Fibroblast of the aortic adventitia (primary cell): ENCODE results near the gene SRCAP. TPM values are rescaled to one million over a fixed set of nuclear protein-coding genes. Genes with fewer than 3 reads are reported as not detected.

Experiments used
- DNase-seq: peaks from one replicate; pipeline ENCODE4 v3.0.0-alpha.2; 2010; ENCODE audit warnings: low read depth
- H3K4me3 ChIP-seq: 2 replicates; pipeline ENCODE4 v1.5.1; 2011; ENCODE audit warnings: low read depth, mild to moderate bottlenecking, control low read depth, low read length, moderate library complexity
- small RNA-seq: library from RNA; depleted of rRNA; stranded (forward); fragments of <200 nt; gene quantifications from one replicate; pipeline ENCODE3, GENCODE V24; 2012
- total RNA-seq: library from RNA; depleted of rRNA; stranded (reverse); fragments of >200 nt; gene quantifications from 2 replicates; pipeline ENCODE4 v1.2.3, GENCODE V29; 2012; ENCODE audit warnings: low replicate concordance
- TF ChIP-seq, protein P1 (sequence below): IDR thresholded peaks from 2 replicates; pipeline ENCODE4 v1.5.1; 2011; ENCODE audit warnings: mild to moderate bottlenecking, low read length, control low read depth, inconsistent platforms; ENCODE audit not compliant: insufficient read depth

The SRCAP gene
- total RNA-seq, 1 donor: 21.9 TPM

DNA sequence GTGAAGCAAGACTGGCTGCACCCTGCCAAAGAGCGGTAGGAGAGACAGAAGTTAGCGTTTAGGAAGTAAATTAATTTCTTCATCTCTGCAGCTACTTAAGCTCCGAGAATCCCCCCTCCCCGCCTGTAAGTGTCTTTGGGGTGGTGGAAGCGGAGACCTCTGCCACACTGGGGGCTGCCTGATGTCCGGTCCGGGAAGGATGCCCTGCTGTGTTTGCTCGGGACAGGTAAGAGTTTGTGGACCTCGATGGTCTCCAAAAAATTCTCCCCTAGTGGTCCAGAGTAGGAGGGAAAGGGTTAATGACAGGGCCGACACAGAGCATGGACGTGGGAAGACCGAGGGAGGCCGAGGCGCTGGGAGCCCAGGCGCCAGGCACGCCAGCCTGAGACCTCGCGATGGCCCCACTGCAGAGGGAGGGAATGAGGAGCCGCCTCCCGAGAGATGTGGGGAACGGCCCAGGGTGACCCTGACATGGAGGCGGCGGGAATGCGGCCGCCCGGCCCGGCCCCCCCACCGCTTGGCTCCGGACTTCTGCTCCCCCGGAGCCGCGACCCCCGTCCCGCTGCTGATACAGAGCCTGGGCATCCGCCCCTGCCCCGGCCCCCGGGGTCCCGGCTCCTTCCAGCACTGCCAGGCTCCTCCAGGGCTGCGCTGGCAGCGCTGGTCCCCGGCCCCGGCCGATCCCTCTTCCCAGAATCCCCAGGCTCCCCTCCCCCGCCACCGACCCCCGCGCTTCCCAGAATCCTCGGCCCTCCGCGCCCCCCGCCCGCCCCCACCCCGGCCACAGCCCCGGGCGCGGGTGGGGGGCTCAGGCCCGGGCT, 87.4 kb downstream of the SRCAP start:
- H3K4me3 ChIP-seq: peak overlapping the region; percentile 94
- TF ChIP-seq, protein P1, sequence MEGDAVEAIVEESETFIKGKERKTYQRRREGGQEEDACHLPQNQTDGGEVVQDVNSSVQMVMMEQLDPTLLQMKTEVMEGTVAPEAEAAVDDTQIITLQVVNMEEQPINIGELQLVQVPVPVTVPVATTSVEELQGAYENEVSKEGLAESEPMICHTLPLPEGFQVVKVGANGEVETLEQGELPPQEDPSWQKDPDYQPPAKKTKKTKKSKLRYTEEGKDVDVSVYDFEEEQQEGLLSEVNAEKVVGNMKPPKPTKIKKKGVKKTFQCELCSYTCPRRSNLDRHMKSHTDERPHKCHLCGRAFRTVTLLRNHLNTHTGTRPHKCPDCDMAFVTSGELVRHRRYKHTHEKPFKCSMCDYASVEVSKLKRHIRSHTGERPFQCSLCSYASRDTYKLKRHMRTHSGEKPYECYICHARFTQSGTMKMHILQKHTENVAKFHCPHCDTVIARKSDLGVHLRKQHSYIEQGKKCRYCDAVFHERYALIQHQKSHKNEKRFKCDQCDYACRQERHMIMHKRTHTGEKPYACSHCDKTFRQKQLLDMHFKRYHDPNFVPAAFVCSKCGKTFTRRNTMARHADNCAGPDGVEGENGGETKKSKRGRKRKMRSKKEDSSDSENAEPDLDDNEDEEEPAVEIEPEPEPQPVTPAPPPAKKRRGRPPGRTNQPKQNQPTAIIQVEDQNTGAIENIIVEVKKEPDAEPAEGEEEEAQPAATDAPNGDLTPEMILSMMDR: no peak
- DNase-seq: peak; percentile 52

DNA sequence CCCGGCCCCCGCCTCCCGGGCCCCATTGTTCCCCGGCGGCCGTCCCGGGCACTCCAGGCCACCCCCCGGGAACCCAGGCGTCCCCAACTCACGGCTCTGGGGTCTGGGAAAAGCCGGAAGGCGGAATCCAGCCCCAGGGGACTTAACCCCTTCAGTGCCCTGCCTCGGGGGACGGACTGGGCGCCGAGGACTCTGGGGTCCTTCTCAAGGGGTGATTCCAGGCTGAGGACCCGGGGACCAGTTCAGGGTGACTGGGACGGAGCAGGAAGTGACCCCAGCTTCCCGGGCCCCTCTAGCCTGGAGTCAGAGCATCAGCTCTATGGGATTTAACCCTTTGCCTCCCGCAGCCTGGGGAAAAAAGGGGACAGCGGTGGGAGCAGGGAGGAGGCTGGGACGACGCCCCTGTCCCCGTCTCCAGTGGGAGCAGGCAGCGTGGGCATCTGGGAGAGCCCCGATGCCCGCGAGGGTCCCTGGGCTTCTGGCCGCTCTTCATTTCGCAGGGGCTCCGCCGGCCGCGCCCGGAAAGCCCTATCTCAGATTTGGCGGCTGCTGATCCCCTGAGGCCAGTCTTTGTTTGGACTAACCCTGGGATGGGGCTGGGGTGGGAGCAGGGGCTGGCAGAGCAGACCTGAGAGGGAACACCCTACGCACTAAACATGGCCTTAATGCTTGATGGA, 88.1 kb downstream of the SRCAP start, which contains the start of gene ZNF629:
Gene ZNF629, minus strand, starts transcription at position 270 of the 677 bp plus-strand sequence. CDS start 2,723 bp downstream, outside the sequence.
- DNase-seq: peak; percentile 74
- TF ChIP-seq, protein P1: no peak
- peak within 1 kb of the TSS; percentile 94 for H3K4me3 ChIP-seq

DNA sequence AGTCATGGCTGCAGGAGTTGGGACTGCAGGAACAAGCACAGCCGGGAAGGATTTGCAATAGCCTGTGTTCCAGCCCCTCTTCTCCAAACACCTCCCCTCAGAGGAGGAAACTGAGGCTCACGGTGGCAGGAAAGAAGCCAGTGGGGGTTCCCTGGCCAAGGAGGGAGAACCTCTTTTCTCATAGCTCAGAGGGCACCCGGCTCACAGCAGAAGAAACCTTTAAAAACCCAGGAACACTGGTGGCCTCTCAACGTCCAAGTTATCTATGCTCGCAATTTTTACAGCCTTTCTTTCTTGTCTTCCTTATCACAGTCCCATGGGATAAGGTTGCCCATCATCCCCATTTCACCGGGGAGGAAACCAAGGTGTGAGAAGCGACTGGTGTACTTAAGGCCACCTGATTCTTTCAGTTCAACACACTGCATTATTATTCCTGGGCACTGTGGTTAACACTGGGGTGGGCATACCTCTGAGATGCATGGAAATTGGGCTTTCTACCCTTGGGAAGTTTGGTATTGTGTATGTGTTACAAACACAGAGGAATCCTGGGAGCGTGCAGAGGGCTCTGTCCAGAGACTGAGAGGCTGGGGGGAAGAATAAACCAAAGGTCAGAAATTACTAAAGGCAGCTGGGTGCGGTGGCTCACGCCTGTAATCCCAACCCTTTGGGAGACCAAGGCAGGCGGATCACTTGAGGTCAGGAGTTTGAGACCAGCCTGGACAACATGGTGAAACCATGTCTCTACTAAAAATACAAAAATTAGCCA, 88.8 kb downstream of the SRCAP start:
- TF ChIP-seq, protein P1: no peak
- DNase-seq: no peak
- H3K4me3 ChIP-seq: peak overlapping the region; percentile 94

Small RNA genes lying within 50 kb of the gene (small RNA-seq; reads per million reads assigned to genes)
- not detected for gene RNU6-1043P
- not detected for gene RNU6-416P
- gene SNORA30: 594 reads per million, percentile 99 among the genes with 10 or more reads in this experiment

Other genes starting within 250 kb of the SRCAP start
- not detected in 2 replicates for gene ITGAL, start 226.4 kb upstream of the SRCAP start, total RNA-seq
- 20.9 and 21.6 TPM in 2 replicates for gene ZNF768, start 172.6 kb upstream of the SRCAP start, total RNA-seq
- 14.0 and 16.0 TPM in 2 replicates for gene ZNF747, start 164.3 kb upstream of the SRCAP start, total RNA-seq
- gene ZNF764, start 140.8 kb upstream of the SRCAP start, total RNA-seq: 5.3 and 11.2 TPM in 2 replicates
- 6.7 and 57.4 TPM in 2 replicates for gene ZNF688, start 127.5 kb upstream of the SRCAP start, total RNA-seq
- 8.1 and 8.3 TPM in 2 replicates for gene ZNF785, start 113.5 kb upstream of the SRCAP start, total RNA-seq
- 7.0 and 8.1 TPM in 2 replicates for gene ZNF689, start 88.8 kb upstream of the SRCAP start, total RNA-seq
- gene PRR14, start 48.2 kb upstream of the SRCAP start, total RNA-seq: 8.8 and 14.5 TPM in 2 replicates
- 18.3 and 28.4 TPM in 2 replicates for gene FBRS, start 40.7 kb upstream of the SRCAP start, total RNA-seq
- 20.8 and 24.0 TPM in 2 replicates for gene PHKG2, start 49.3 kb downstream of the SRCAP start, total RNA-seq
- gene CFAP119, start 62.9 kb downstream of the SRCAP start, total RNA-seq: 0.49 and 2.7 TPM in 2 replicates
- 73.5 and 89.4 TPM in 2 replicates for gene RNF40, start 63.2 kb downstream of the SRCAP start, total RNA-seq
- gene ZNF629, start 88.0 kb downstream of the SRCAP start, total RNA-seq: 10.6 and 15.0 TPM in 2 replicates
- 22.3 and 45.5 TPM in 2 replicates for gene BCL7C, start 194.9 kb downstream of the SRCAP start, total RNA-seq
- 2.5 and 3.2 TPM in 2 replicates for gene CTF1, start 197.4 kb downstream of the SRCAP start, total RNA-seq
- 9.8 and 16.6 TPM in 2 replicates for gene FBXL19, start 224.4 kb downstream of the SRCAP start, total RNA-seq
- gene ORAI3, start 249.9 kb downstream of the SRCAP start, total RNA-seq: 33.0 and 35.6 TPM in 2 replicates